ENCODE results near the gene SMPD3. TPM values are rescaled to one million over a fixed set of nuclear protein-coding genes. Genes with fewer than 3 reads are reported as not detected.

SMPD3 gene
- total and polyA plus RNA-seq, 2 of the 4 experiments (the other 2 are of a cell fraction): not detected

GRCh38 chr16:68400924-68401460, 47.3 kb downstream of the SMPD3 start:
- no peak overlapping the region for H3K23ac ChIP-seq (ENCODE audit: low read depth, low read length)
- no peaks in the 10 kb centered on the region for H3K36me3 ChIP-seq (ENCODE audit: control insufficient read depth, insufficient read depth, low read length)
- H2BK5ac ChIP-seq (ENCODE audit: low read depth, low read length, poor library complexity, severe bottlenecking): no peak overlapping the region
- H3K56ac ChIP-seq (ENCODE audit: extremely low read depth, insufficient read depth, low read length): no peak overlapping the region
- ChIA-PET CTCF (no interaction called here), POLR2A (ENCODE audit: unreplicated experiment) (no interaction called here)
- no peak overlapping the region for H3K27ac ChIP-seq (ENCODE audit: insufficient read depth, low read length)
- no peak overlapping the region for H3K14ac ChIP-seq (replicated peaks; ENCODE audit: low read depth, low read length)
- no peak overlapping the region for H2BK15ac ChIP-seq (ENCODE audit: low read depth, low read length)
- no peak overlapping the region for H3K4me3 ChIP-seq (ENCODE audit: insufficient read depth, low read depth, low read length)
- peaks cover 4% of the 10 kb centered on the region; the same call in 1 of the 2 replicates for H4K20me1 ChIP-seq (ENCODE audit: insufficient read depth, low read length)
- no TSS peak for BruUV-seq (replicated peaks)
- peak overlapping the region; percentile 37; the same call in 1 of the 2 replicates for H2AK5ac ChIP-seq (ENCODE audit: low read depth, low read length)
- no peak overlapping the region for H3K4ac ChIP-seq (ENCODE audit: low read depth, low read length)
- H4K8ac ChIP-seq (ENCODE audit: low read depth in 2 of 2, low read length in 2 of 2): no peak overlapping the region
- ATAC-seq (ENCODE audit: low read depth): no peak
- no peak overlapping the region for H2BK20ac ChIP-seq (ENCODE audit: low read depth, low read length)
- no peak overlapping the region for H2AK9ac ChIP-seq (replicated peaks; ENCODE audit: low read depth, low read length, poor library complexity)
- TF ChIP-seq, protein P1, sequence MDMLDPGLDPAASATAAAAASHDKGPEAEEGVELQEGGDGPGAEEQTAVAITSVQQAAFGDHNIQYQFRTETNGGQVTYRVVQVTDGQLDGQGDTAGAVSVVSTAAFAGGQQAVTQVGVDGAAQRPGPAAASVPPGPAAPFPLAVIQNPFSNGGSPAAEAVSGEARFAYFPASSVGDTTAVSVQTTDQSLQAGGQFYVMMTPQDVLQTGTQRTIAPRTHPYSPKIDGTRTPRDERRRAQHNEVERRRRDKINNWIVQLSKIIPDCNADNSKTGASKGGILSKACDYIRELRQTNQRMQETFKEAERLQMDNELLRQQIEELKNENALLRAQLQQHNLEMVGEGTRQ (IDR thresholded peaks at IDR 0.05; ENCODE audit: low read depth, low read length): no peak
- no peak for TF ChIP-seq MAFK (IDR thresholded peaks at IDR 0.05; ENCODE audit: low read depth, low read length)
- TF ChIP-seq MXI1 (IDR thresholded peaks at IDR 0.05; ENCODE audit: borderline replicate concordance, low read depth, low read length): no peak
- TF ChIP-seq SMC3 (IDR thresholded peaks at IDR 0.05; ENCODE audit: low read depth, low read length): no peak
- no peak for TF ChIP-seq RAD21 (IDR thresholded peaks at IDR 0.05; ENCODE audit: low read length)
- TF ChIP-seq MAZ (IDR thresholded peaks at IDR 0.05; ENCODE audit: borderline replicate concordance, low read depth, low read length): no peak
- no peak for TF ChIP-seq BHLHE40 (IDR thresholded peaks at IDR 0.05; ENCODE audit: low read depth, low read length)
- no peak for TF ChIP-seq CHD1 (IDR thresholded peaks at IDR 0.05; ENCODE audit: low read depth, low read length)
- no peak for TF ChIP-seq POLR2A (IDR thresholded peaks at IDR 0.05; ENCODE audit: low read depth, low read length)
- TF ChIP-seq, protein P2, sequence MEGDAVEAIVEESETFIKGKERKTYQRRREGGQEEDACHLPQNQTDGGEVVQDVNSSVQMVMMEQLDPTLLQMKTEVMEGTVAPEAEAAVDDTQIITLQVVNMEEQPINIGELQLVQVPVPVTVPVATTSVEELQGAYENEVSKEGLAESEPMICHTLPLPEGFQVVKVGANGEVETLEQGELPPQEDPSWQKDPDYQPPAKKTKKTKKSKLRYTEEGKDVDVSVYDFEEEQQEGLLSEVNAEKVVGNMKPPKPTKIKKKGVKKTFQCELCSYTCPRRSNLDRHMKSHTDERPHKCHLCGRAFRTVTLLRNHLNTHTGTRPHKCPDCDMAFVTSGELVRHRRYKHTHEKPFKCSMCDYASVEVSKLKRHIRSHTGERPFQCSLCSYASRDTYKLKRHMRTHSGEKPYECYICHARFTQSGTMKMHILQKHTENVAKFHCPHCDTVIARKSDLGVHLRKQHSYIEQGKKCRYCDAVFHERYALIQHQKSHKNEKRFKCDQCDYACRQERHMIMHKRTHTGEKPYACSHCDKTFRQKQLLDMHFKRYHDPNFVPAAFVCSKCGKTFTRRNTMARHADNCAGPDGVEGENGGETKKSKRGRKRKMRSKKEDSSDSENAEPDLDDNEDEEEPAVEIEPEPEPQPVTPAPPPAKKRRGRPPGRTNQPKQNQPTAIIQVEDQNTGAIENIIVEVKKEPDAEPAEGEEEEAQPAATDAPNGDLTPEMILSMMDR (conservative IDR thresholded peaks at IDR 0.05; ENCODE audit: low read depth, low read length): no peak
- no peak for TF ChIP-seq RCOR1 (IDR thresholded peaks at IDR 0.05; ENCODE audit: insufficient replicate concordance, low read length)
- no peak for TF ChIP-seq ELK1 (IDR thresholded peaks at IDR 0.05; ENCODE audit: borderline replicate concordance, low read depth, low read length)
- TF ChIP-seq RFX5 (IDR thresholded peaks at IDR 0.05; ENCODE audit: low read depth, low read length): no peak
- TF ChIP-seq FOS (IDR thresholded peaks at IDR 0.05; ENCODE audit: low read depth, low read length): no peak
- no peak for TF ChIP-seq CEBPB (IDR thresholded peaks at IDR 0.05; ENCODE audit: low read depth, low read length)
- TF ChIP-seq NFE2L2 (IDR thresholded peaks at IDR 0.05; ENCODE audit: low read depth, low read length): no peak
- peaks cover 13% of the 10 kb centered on the region for H3K9me1 ChIP-seq (ENCODE audit: insufficient read depth, low read length)
- H4K91ac ChIP-seq (ENCODE audit: insufficient read depth, low read depth, low read length): no peak overlapping the region
- H3K27me3 ChIP-seq (ENCODE audit: control insufficient read depth, insufficient read depth, low read length): peaks cover 7% of the 10 kb centered on the region; the same call in 1 of the 2 replicates
- H2AFZ ChIP-seq (replicated peaks; ENCODE audit: low read length, poor library complexity): no peak overlapping the region
- H3K9me3 ChIP-seq (ENCODE audit: control insufficient read depth, insufficient read depth, low read length): no peaks in the 10 kb centered on the region
- H3K4me1 ChIP-seq (ENCODE audit: control insufficient read depth, insufficient read depth, low read length): peaks cover 7% of the 10 kb centered on the region; the same call in 1 of the 2 replicates
- H3K18ac ChIP-seq (ENCODE audit: low read depth, low read length): no peak overlapping the region
- H3K9ac ChIP-seq (ENCODE audit: low read depth, low read length): no peak overlapping the region
- no peak overlapping the region for H4K5ac ChIP-seq (ENCODE audit: low read depth, low read length)
- H3K79me1 ChIP-seq (ENCODE audit: low read depth in 1 of 2, low read length in 2 of 2): no peaks in the 10 kb centered on the region
- no peak overlapping the region for H2BK120ac ChIP-seq (ENCODE audit: low read depth, low read length)
- 0 to 100% methylated on average over 1 of the region's 5 CpGs for WGBS, 2 experiments (ENCODE audit: extremely low coverage in 2 of 2, insufficient read length in 1 of 2)
- in situ Hi-C loops (cut with MboI; ENCODE audit: low sequenced_read_pairs) (no loop called here), dilution Hi-C loops (cut with HindIII; ENCODE audit: low sequenced_read_pairs, unreplicated experiment) (no loop called here), intact Hi-C loops (cut with micrococcal nuclease) (no loop called here)
- DNase-seq: no peak
- H3K4me2 ChIP-seq (ENCODE audit: low read depth, low read length): no peak overlapping the region

Data from IMR-90 (cell line).